ENCODE measurements around the gene MSGN1. TPM values are rescaled to one million over a fixed set of nuclear protein-coding genes. Genes with fewer than 3 reads are reported as not detected.

MSGN1 gene
- total RNA-seq, 1 donor from 2014 or later: not detected

GRCh38 chr2:17847236-17847635 is 31.0 kb downstream of the MSGN1 start:
- no peak overlapping the region for H3K27ac Mint-ChIP-seq (ENCODE audit: unreplicated experiment)
- no peaks in the 10 kb centered on the region for H3K9me3 Mint-ChIP-seq (ENCODE audit: low read depth)
- H3K4me3 Mint-ChIP-seq (ENCODE audit: unreplicated experiment): no peak overlapping the region
- DNase-seq (ENCODE audit: low spot score): no peak
- H3K4me1 Mint-ChIP-seq (ENCODE audit: low read depth): no peaks in the 10 kb centered on the region
- TF ChIP-seq CTCF (IDR thresholded peaks at IDR 0.05): no peak
- H3K27me3 Mint-ChIP-seq (ENCODE audit: low read depth): peaks cover 30% of the 10 kb centered on the region
- H3K36me3 Mint-ChIP-seq (ENCODE audit: low read depth): no peaks in the 10 kb centered on the region

- H3K4me3 Mint-ChIP-seq (ENCODE audit: unreplicated experiment): no peak overlapping the region
- no peak for TF ChIP-seq CTCF (IDR thresholded peaks at IDR 0.05)
- H3K27ac Mint-ChIP-seq (ENCODE audit: unreplicated experiment): no peak overlapping the region
- DNase-seq (ENCODE audit: low spot score): no peak
- H3K4me1 Mint-ChIP-seq (ENCODE audit: low read depth): no peaks in the 10 kb centered on the region
- no peaks in the 10 kb centered on the region for H3K9me3 Mint-ChIP-seq (ENCODE audit: low read depth)
- no peaks in the 10 kb centered on the region for H3K36me3 Mint-ChIP-seq (ENCODE audit: low read depth)
- H3K27me3 Mint-ChIP-seq (ENCODE audit: low read depth): peaks cover 27% of the 10 kb centered on the region
Measured at GRCh38 chr2:17849275-17849674, 33.0 kb downstream of the MSGN1 start.

- no peak overlapping the region for H3K4me3 Mint-ChIP-seq (ENCODE audit: unreplicated experiment)
- no peaks in the 10 kb centered on the region for H3K36me3 Mint-ChIP-seq (ENCODE audit: low read depth)
- H3K4me1 Mint-ChIP-seq (ENCODE audit: low read depth): no peaks in the 10 kb centered on the region
- H3K9me3 Mint-ChIP-seq (ENCODE audit: low read depth): no peaks in the 10 kb centered on the region
- DNase-seq (ENCODE audit: low spot score): no peak
- no peak overlapping the region for H3K27ac Mint-ChIP-seq (ENCODE audit: unreplicated experiment)
- peaks cover 30% of the 10 kb centered on the region for H3K27me3 Mint-ChIP-seq (ENCODE audit: low read depth)
- TF ChIP-seq CTCF (IDR thresholded peaks at IDR 0.05): no peak
Measured at GRCh38 chr2:17850151-17850550, 33.9 kb downstream of the MSGN1 start.

GRCh38 chr2:17851731-17852585 is 35.7 kb downstream of the MSGN1 start:
- Mint-ChIP-seq H3K27me3 (ENCODE audit: low read depth) (peaks cover 37% of the 10 kb centered on the region), H3K36me3 (ENCODE audit: low read depth) (no peaks in the 10 kb centered on the region), H3K4me1 (ENCODE audit: low read depth) (no peaks in the 10 kb centered on the region), H3K4me3 (ENCODE audit: unreplicated experiment) (no peak overlapping the region), H3K9me3 (ENCODE audit: low read depth) (no peaks in the 10 kb centered on the region), H3K27ac (ENCODE audit: unreplicated experiment) (no peak overlapping the region)
- no peak for DNase-seq (ENCODE audit: low spot score)
- peak; percentile 90 for TF ChIP-seq CTCF (IDR thresholded peaks at IDR 0.05)

- Mint-ChIP-seq H3K9me3 (ENCODE audit: low read depth) (no peaks in the 10 kb centered on the region), H3K36me3 (ENCODE audit: low read depth) (no peaks in the 10 kb centered on the region), H3K27me3 (ENCODE audit: low read depth) (peaks cover 40% of the 10 kb centered on the region), H3K4me3 (ENCODE audit: unreplicated experiment) (no peak overlapping the region), H3K4me1 (ENCODE audit: low read depth) (no peaks in the 10 kb centered on the region), H3K27ac (ENCODE audit: unreplicated experiment) (no peak overlapping the region)
- no peak for DNase-seq (ENCODE audit: low spot score)
- no peak for TF ChIP-seq CTCF (IDR thresholded peaks at IDR 0.05)
Measured at GRCh38 chr2:17853799-17854198, 37.5 kb downstream of the MSGN1 start.

Data from chondrocyte (in vitro differentiated cells).